ENCODE data around the gene ATP2C2. TPM values are rescaled to one million over a fixed set of nuclear protein-coding genes. Genes with fewer than 3 reads are reported as not detected.

Gene ATP2C2
- total and polyA plus RNA-seq, 7 donors, result 0.03 to 0.06 TPM; not detected in 5

- no peaks in the 10 kb centered on the region for H3K9me3 ChIP-seq
- no peak for TF ChIP-seq CTCF (IDR thresholded peaks at IDR 0.05)
- H3K27ac ChIP-seq, result no peak overlapping the region
- no peak overlapping the region for H3K4me3 ChIP-seq
- peaks cover 10% of the 10 kb centered on the region for H3K4me1 ChIP-seq
- peaks cover 0 to 30% of the 10 kb centered on the region in 2 donors for H3K36me3 ChIP-seq (ENCODE audit: insufficient read depth in 1 of 2, low read depth in 1 of 2)
- WGBS, 3 donors, result 89 to 92% (median 91%) methylated on average over 11 to 12 of the region's 12 CpGs
- DNase-seq, result no peak
- ATAC-seq, result no peak
- no peaks in the 10 kb centered on the region for H3K27me3 ChIP-seq (ENCODE audit: insufficient read depth in 3 of 3, low read length in 2 of 3)
- intact Hi-C loops (cut with DNase I), result loop anchor here in 1 of 2 donors (10.0 kb wide), 1 partner anchor 676 kb away; no protein-coding TSS in a partner anchor
Observed at GRCh38 chr16:84501077-84501735, 132.9 kb downstream of the ATP2C2 start.

GRCh38 chr16:84502075-84502474 is 133.7 kb downstream of the ATP2C2 start:
- ATAC-seq, result no peak
- Histone ChIP-seq H3K4me1 (peaks cover 12% of the 10 kb centered on the region), H3K27ac (no peak overlapping the region), H3K36me3 (ENCODE audit: insufficient read depth in 1 of 2, low read depth in 1 of 2) (peaks cover 0 to 21% of the 10 kb centered on the region in 2 donors), H3K27me3 (ENCODE audit: insufficient read depth in 3 of 3, low read length in 2 of 3) (no peaks in the 10 kb centered on the region), H3K4me3 (no peak overlapping the region), H3K9me3 (no peaks in the 10 kb centered on the region)
- intact Hi-C loops (cut with DNase I), result loop anchor here in 1 of 2 donors (10.0 kb wide), 1 partner anchor 677 kb away; no protein-coding TSS in a partner anchor
- TF ChIP-seq CTCF (IDR thresholded peaks at IDR 0.05), result no peak
- no peak for DNase-seq
- 87 to 95% (median 95%) methylated on average over 13 of the region's 13 CpGs for WGBS, 3 donors

GRCh38 chr16:84502581-84502980 is 134.2 kb downstream of the ATP2C2 start:
- ATAC-seq (no peak), DNase-seq (no peak)
- H3K4me1 ChIP-seq, result peaks cover 12% of the 10 kb centered on the region
- H3K27me3 ChIP-seq (ENCODE audit: insufficient read depth in 3 of 3, low read length in 2 of 3), result no peaks in the 10 kb centered on the region
- 80 to 89% (median 86%) methylated on average over 6 of the region's 6 CpGs for WGBS, 3 donors
- no peak overlapping the region for H3K4me3 ChIP-seq
- intact Hi-C loops (cut with DNase I), result loop anchor here in 1 of 2 donors (10.0 kb wide), 1 partner anchor 678 kb away; no protein-coding TSS in a partner anchor
- H3K9me3 ChIP-seq, result no peaks in the 10 kb centered on the region
- no peak for TF ChIP-seq CTCF (IDR thresholded peaks at IDR 0.05)
- peaks cover 0 to 16% of the 10 kb centered on the region in 2 donors for H3K36me3 ChIP-seq (ENCODE audit: insufficient read depth in 1 of 2, low read depth in 1 of 2)
- H3K27ac ChIP-seq, result no peak overlapping the region

- peak in 1 of 4 donors; percentile 0 for ATAC-seq
- Histone ChIP-seq H3K4me3 (peak overlapping the region; percentile 74), H3K9me3 (no peaks in the 10 kb centered on the region), H3K36me3 (ENCODE audit: insufficient read depth in 1 of 2, low read depth in 1 of 2) (peaks cover 0 to 9% of the 10 kb centered on the region in 2 donors), H3K27ac (peak overlapping the region; percentile 92), H3K27me3 (ENCODE audit: insufficient read depth in 3 of 3, low read length in 2 of 3) (no peaks in the 10 kb centered on the region), H3K4me1 (peaks cover 12% of the 10 kb centered on the region)
- TF ChIP-seq CTCF (IDR thresholded peaks at IDR 0.05), result no peak
- 39 to 49% (median 39%) methylated on average over 13 of the region's 13 CpGs for WGBS, 3 donors
- intact Hi-C loops (cut with DNase I), result loop anchor here in 1 of 2 donors (10.0 kb wide), 1 partner anchor 679 kb away; no protein-coding TSS in a partner anchor
- peak in 1 of 2 donors; percentile 48 for DNase-seq
Observed at GRCh38 chr16:84503751-84504395, 135.5 kb downstream of the ATP2C2 start.

All from psoas muscle (tissue), 8 donors.